ENCODE results near the gene RFLNA. TPM values are rescaled to one million over a fixed set of nuclear protein-coding genes. Genes with fewer than 3 reads are reported as not detected.
A peak's percentile ranks its signal among the peaks of the same experiment; 100 is the strongest.

Gene RFLNA
- total RNA-seq, 1 donor from 2014 or later, result 1.0 TPM

DNA sequence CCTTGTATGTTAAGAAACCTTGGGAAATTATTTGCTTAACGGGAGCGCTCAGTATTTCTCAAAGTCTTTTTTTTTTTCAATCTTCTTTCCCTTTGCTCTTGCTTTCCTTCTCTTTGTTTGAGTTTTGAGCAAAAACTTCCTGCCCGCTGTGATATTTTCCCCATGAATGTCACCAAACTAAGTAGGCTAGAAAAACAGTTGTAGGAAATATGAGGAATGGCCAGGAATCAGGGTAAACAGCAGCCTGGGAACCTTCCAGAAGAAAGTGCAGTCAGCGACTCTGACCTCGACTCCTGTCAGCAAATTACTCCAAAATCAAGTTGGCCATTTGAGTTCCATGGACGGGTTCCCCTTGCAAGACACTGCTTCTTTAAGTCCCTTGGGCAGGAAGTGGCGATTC lies 11.6 kb upstream of the RFLNA start:
- DNase-seq (ENCODE audit: low spot score), result no peak
- H3K9me3 Mint-ChIP-seq (ENCODE audit: low read depth), result peaks cover 25% of the 10 kb centered on the region
- TF ChIP-seq, protein P1, sequence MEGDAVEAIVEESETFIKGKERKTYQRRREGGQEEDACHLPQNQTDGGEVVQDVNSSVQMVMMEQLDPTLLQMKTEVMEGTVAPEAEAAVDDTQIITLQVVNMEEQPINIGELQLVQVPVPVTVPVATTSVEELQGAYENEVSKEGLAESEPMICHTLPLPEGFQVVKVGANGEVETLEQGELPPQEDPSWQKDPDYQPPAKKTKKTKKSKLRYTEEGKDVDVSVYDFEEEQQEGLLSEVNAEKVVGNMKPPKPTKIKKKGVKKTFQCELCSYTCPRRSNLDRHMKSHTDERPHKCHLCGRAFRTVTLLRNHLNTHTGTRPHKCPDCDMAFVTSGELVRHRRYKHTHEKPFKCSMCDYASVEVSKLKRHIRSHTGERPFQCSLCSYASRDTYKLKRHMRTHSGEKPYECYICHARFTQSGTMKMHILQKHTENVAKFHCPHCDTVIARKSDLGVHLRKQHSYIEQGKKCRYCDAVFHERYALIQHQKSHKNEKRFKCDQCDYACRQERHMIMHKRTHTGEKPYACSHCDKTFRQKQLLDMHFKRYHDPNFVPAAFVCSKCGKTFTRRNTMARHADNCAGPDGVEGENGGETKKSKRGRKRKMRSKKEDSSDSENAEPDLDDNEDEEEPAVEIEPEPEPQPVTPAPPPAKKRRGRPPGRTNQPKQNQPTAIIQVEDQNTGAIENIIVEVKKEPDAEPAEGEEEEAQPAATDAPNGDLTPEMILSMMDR (IDR thresholded peaks at IDR 0.05), result no peak
- H3K27me3 Mint-ChIP-seq (ENCODE audit: low read depth), result peaks cover 30% of the 10 kb centered on the region
- H3K36me3 Mint-ChIP-seq (ENCODE audit: low read depth), result peaks cover 11% of the 10 kb centered on the region
- peak overlapping the region; percentile 1 for H3K27ac Mint-ChIP-seq (ENCODE audit: unreplicated experiment)
- H3K4me3 Mint-ChIP-seq (ENCODE audit: unreplicated experiment), result no peak overlapping the region
- H3K4me1 Mint-ChIP-seq (ENCODE audit: low read depth), result peaks cover 28% of the 10 kb centered on the region

GRCh38 chr12:124284368-124284767 lies 10.5 kb upstream of the RFLNA start:
- peak; percentile 40 for DNase-seq (ENCODE audit: low spot score)
- TF ChIP-seq, protein P1 (IDR thresholded peaks at IDR 0.05), result no peak
- H3K4me3 Mint-ChIP-seq (ENCODE audit: unreplicated experiment), result no peak overlapping the region
- H3K36me3 Mint-ChIP-seq (ENCODE audit: low read depth), result peaks cover 8% of the 10 kb centered on the region
- peaks cover 20% of the 10 kb centered on the region for H3K27me3 Mint-ChIP-seq (ENCODE audit: low read depth)
- no peak overlapping the region for H3K27ac Mint-ChIP-seq (ENCODE audit: unreplicated experiment)
- H3K4me1 Mint-ChIP-seq (ENCODE audit: low read depth), result peaks cover 26% of the 10 kb centered on the region
- H3K9me3 Mint-ChIP-seq (ENCODE audit: low read depth), result peaks cover 27% of the 10 kb centered on the region

- peak; percentile 34 for DNase-seq (ENCODE audit: low spot score)
- H3K27ac Mint-ChIP-seq (ENCODE audit: unreplicated experiment), result no peak overlapping the region
- TF ChIP-seq, protein P1 (IDR thresholded peaks at IDR 0.05), result no peak
- H3K27me3 Mint-ChIP-seq (ENCODE audit: low read depth), result peaks cover 11% of the 10 kb centered on the region
- H3K4me1 Mint-ChIP-seq (ENCODE audit: low read depth), result peaks cover 31% of the 10 kb centered on the region
- peaks cover 8% of the 10 kb centered on the region for H3K36me3 Mint-ChIP-seq (ENCODE audit: low read depth)
- no peak overlapping the region for H3K4me3 Mint-ChIP-seq (ENCODE audit: unreplicated experiment)
- H3K9me3 Mint-ChIP-seq (ENCODE audit: low read depth), result peaks cover 23% of the 10 kb centered on the region
These were observed 8.5 kb upstream of the RFLNA start for GRCh38 chr12:124286414-124286813.

GRCh38 chr12:124286971-124287370 lies 7.9 kb upstream of the RFLNA start:
- no peak overlapping the region for H3K4me3 Mint-ChIP-seq (ENCODE audit: unreplicated experiment)
- peaks cover 8% of the 10 kb centered on the region for H3K36me3 Mint-ChIP-seq (ENCODE audit: low read depth)
- peaks cover 31% of the 10 kb centered on the region for H3K4me1 Mint-ChIP-seq (ENCODE audit: low read depth)
- H3K27ac Mint-ChIP-seq (ENCODE audit: unreplicated experiment), result no peak overlapping the region
- H3K9me3 Mint-ChIP-seq (ENCODE audit: low read depth), result peaks cover 23% of the 10 kb centered on the region
- TF ChIP-seq, protein P1 (IDR thresholded peaks at IDR 0.05), result no peak
- H3K27me3 Mint-ChIP-seq (ENCODE audit: low read depth), result peaks cover 9% of the 10 kb centered on the region
- DNase-seq (ENCODE audit: low spot score), result peak; percentile 25

GRCh38 chr12:124289634-124290600 lies 5.0 kb upstream of the RFLNA start:
- H3K9me3 Mint-ChIP-seq (ENCODE audit: low read depth), result peaks cover 14% of the 10 kb centered on the region
- peaks cover 6% of the 10 kb centered on the region for H3K36me3 Mint-ChIP-seq (ENCODE audit: low read depth)
- no peak overlapping the region for H3K4me3 Mint-ChIP-seq (ENCODE audit: unreplicated experiment)
- H3K27ac Mint-ChIP-seq (ENCODE audit: unreplicated experiment), result peak overlapping the region; percentile 61
- peak; percentile 48 for DNase-seq (ENCODE audit: low spot score)
- H3K4me1 Mint-ChIP-seq (ENCODE audit: low read depth), result peaks cover 26% of the 10 kb centered on the region
- TF ChIP-seq, protein P1 (IDR thresholded peaks at IDR 0.05), result no peak
- peaks cover 5% of the 10 kb centered on the region for H3K27me3 Mint-ChIP-seq (ENCODE audit: low read depth)

Data from chondrocyte (in vitro differentiated cells).